RWPE1 (cell line): Measurements from ENCODE around the gene PCBP3.
"Not testable (repeated sequence)": the region's sequence is repeated elsewhere in the genome, so short reads cannot be mapped to it uniquely, and the experiment has no call there.

ENCODE experiments used
- CTCF ChIA-PET: fragments of 350-600 bp; sonication (Branson Sonifier 250); formaldehyde crosslinking; extraction: SDS; loops from one replicate; lab custom pipeline; 2021; lab: Yijun Ruan, JAX
- POLR2A ChIA-PET: fragments of 400-600 bp; formaldehyde crosslinking; extraction: SDS; loops from one replicate; lab custom pipeline; 2020; ENCODE audit warnings: antibody characterized with exemption; ENCODE audit not compliant: low non-redundant PET; lab: Yijun Ruan, JAX
- DNase-seq: peaks from one replicate; pipeline ENCODE4 v3.0.0; 2012; ENCODE audit warnings: low spot score
- H3K27ac ChIP-seq: fragments of 450-650 bp; 2 replicates; pipeline ENCODE4 v1.5.1; 2017
- TF ChIP-seq, protein P1 (sequence below): fragments of 450-650 bp; conservative IDR thresholded peaks from 2 replicates; pipeline ENCODE4 v1.5.1; 2017; ENCODE audit warnings: low read depth, mild to moderate bottlenecking

The PCBP3 gene

DNA sequence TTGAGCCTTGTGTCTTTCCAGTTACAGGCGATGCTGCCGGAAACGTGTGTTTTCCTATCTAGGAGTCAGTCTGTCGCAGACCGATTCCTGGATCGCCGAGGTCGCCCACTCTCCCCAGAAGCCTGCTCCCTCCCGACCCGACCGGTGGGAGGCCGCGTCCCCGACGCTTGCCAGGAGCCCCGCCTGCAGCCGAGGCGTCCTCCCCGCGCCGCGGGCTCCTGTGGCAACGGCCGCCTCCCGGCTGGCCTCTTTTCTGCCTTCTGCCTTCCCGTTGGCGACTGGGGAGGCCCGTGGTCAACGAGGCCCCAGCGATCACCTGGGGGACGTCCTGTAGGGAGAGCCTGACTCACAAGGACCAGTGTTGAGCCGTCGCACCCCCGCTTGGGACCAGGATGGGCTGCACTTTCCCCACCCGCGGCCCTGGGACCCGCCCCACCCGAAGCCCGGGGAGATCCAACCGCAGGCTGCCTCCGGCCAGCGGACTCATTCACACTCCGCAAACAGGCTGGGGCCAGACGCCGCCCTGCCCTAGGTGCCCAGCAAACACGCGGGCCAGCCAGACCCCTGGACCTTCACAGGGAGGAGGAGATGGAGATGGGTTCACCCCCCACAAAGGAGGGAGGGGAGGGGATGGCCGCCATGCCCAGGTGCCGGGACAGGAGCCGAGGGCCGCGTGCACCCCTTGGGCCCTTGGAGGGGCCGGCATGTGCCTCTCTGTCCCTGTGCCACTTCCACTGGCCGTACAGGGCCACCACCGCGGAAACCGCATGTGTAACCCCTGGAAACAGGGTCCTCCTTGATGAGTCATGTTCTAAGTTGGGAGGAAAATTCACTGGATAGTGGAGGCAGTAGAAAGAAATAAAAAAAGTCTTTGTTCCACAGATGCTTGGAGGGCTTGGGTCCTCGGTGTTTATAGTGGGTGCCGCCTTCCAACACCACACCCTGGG is 330.8 kb downstream of the PCBP3 start:
- DNase-seq, result no peak
- CTCF ChIA-PET, result interaction anchor here (0.6 to 1.8 kb wide), 9 partner anchors 20 to 253 kb away, joined by 3 to 9 read pairs (median 4); no protein-coding TSS in a partner anchor
- peak overlapping the region; percentile 69 for H3K27ac ChIP-seq
- TF ChIP-seq, protein P1, sequence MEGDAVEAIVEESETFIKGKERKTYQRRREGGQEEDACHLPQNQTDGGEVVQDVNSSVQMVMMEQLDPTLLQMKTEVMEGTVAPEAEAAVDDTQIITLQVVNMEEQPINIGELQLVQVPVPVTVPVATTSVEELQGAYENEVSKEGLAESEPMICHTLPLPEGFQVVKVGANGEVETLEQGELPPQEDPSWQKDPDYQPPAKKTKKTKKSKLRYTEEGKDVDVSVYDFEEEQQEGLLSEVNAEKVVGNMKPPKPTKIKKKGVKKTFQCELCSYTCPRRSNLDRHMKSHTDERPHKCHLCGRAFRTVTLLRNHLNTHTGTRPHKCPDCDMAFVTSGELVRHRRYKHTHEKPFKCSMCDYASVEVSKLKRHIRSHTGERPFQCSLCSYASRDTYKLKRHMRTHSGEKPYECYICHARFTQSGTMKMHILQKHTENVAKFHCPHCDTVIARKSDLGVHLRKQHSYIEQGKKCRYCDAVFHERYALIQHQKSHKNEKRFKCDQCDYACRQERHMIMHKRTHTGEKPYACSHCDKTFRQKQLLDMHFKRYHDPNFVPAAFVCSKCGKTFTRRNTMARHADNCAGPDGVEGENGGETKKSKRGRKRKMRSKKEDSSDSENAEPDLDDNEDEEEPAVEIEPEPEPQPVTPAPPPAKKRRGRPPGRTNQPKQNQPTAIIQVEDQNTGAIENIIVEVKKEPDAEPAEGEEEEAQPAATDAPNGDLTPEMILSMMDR, result no peak
- POLR2A ChIA-PET, result no interaction called here

DNA sequence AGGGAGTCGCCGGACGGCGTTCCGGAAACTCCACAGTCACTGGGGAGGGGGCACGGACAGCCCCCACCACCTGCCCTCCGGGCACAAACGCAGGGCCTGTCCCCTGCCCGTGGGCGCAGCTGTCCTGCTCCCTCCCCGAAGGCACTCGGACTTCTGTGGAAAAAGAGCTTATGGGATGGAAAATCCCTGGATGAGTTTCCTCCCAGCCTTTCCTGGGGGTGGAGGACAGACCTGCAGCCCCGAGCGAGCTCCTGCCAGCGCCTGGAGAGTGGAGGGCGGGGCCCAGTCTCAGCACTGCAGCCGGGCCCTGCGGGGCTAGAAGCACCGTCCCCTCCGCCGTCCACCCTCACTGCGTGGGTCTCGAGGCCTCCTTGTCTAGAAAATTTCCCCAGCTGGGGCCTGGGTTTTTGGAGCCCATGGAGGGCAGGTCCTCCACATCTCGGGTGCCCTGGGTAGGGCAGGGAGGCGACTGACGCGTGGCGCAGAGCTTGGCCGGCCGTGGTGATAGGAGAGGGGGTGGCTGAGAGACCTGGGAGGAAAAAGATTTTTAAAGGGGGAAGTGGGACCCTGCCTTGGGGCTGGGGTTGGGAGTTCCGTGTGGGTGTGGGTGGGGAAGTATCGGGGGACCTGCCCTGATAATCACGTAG is 331.6 kb downstream of the PCBP3 start:
- H3K27ac ChIP-seq, result peak overlapping the region; percentile 69
- no peak for DNase-seq
- POLR2A ChIA-PET, result no interaction called here
- TF ChIP-seq, protein P1, result no peak
- CTCF ChIA-PET, result no interaction called here

DNA sequence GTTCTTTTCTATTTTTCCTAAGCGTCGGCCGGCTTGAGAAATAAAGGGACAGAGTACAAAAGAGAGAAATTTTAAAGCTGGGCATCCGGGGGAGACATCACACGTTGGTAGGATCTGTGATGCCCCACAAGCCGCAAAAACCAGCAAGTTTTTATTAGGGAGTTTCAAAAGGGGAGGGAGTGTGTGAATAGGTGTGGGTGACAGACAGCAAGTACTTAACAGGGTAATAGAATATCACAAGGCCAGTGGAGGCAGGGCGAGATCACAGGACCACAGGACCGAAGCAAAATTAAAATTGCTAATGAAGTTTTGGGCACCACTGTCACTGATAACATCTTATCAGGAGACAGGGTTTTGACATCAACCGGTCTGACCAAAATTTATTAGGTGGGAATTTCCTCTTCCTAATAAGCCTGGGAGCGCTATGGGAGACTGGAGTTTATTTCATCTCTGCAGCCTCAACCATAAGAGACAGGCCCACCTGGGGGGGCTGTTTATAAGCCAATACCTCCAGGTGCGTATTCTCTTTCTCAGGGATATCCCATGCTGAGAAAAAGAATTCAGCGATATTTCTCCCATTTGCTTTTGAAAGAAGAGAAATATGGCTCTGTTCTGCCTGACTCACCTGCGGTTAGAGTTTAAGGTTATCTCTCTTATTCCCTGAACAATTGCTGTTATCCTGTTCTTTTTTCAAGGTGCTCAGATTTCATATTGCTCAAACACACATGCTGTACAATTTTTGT is 332.3 kb downstream of the PCBP3 start:
- POLR2A ChIA-PET, DNase-seq, CTCF ChIA-PET, H3K27ac ChIP-seq: not testable (repeated sequence)

DNA sequence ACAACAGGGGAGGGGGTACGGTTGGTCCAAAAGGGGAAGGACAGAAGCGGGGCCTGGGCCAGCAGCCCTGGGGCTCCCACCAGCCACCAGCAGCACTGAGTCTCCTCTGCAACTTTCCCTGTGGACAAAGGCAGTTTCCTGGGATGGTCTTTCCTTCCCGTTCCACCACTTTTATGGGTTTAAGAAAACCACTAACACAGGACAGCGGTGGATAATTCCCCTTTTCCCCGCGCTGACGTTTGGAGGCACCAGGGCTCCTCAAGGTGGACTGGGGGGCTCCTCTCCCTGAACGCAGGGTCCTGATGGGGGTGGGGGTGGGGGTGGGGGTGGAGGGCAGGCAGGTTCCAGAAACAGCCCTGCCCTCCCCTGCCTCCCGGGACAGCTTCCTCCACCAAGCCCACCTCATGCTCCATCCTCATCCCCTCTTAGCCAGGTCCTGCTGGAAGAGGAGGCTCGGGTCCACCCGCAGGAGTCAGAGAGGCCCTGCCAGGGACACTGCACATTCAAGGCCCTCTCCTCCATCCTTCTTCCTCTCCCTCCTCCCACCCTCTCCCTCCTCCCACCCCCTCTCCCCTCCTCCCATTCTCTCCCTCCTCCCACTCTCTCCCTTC is 333.3 kb downstream of the PCBP3 start:
- H3K27ac ChIP-seq, result no peak overlapping the region
- TF ChIP-seq, protein P1, result no peak
- ChIA-PET POLR2A (no interaction called here), CTCF (no interaction called here)
- DNase-seq, result no peak

DNA sequence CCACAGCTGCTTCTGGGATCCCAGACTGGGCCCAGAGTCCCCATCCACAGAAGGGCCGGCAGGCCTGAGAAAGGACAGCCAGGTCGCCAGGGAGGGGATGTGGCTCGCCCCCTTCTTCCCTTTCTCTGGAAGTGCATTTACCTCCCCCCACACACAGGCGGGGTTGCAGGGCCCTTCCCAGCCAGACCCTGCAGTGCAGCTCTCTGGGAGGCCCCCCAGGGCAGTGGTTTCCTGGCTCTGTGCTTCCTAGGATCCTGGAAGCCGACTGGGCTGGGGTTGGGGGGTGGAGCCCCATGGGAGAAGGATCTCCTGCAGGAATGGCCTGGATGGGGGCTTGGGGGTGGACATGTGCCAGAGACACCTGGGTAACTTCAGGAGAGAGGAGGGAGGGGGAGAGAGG is 333.9 kb downstream of the PCBP3 start:
- CTCF ChIA-PET, result no interaction called here
- no peak overlapping the region for H3K27ac ChIP-seq
- POLR2A ChIA-PET, result no interaction called here
- TF ChIP-seq, protein P1, result no peak
- DNase-seq, result no peak

DNA sequence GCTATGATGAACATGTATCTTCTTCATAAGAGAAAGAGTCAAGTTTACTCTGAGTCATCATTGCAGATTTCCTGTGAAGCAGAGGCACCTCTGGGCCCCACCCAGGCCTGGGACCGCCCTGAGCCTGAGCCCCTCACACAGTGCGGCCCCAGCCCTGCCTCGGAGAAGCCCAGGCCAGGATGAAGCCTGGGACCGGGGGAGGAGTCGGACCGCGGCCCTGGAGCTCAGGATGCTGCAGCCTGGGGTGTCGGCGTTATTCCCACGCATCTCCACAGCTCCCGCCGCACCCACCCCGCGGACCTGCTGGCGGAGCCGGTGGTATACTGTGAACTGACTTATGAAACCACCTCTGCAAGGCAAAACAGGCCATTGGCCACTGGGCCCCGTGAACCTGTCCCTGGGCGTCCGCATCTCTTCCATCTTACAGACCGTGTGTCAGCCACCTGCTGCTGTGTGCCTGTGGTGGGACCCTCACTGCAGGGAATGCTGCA is 335.7 kb downstream of the PCBP3 start:
- H3K27ac ChIP-seq, result peak overlapping the region; percentile 72
- TF ChIP-seq, protein P1, result no peak
- no peak for DNase-seq
- CTCF ChIA-PET, result interaction anchor here (0.7 kb wide), 1 partner anchor 1678 kb away, joined by 3 read pairs; no protein-coding TSS in a partner anchor
- POLR2A ChIA-PET, result no interaction called here
